OCI-LY3 (cell line): ENCODE measurements around the gene NRG3.

Source experiments
- CTCF ChIP-seq: fragments of 200-600, 300-600 bp; sonication (generic); IDR thresholded peaks from 2 replicates; pipeline ENCODE4 v1.5.1; 2014; ENCODE audit warnings: antibody characterized with exemption, low read length, low read depth
- EZH2phosphoT487 ChIP-seq: fragments of 200-600 bp; shearing (Covaris generic); IDR thresholded peaks from 2 replicates; pipeline ENCODE4 v1.6.1; 2018; ENCODE audit warnings: antibody characterized with exemption, mixed run types, low read depth

DNA sequence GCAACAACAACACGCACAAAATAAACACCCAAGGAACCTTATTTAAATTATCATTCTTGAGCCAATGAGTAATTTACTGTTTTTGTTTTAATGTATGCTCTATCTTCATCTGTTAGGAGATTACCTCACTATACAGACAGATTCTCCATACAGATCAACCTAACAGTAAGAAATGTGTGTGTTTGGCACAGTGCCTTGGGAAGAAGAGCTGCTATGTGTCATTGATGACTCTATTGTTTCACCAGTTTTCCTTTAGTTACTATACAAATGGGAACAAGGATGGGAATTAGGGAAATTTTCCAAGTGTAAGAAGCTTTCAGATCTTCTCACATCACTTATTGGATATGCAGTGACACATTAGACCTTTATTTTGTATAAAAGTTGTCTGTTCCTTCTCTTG is 640.3 kb downstream of the NRG3 start:
- TF ChIP-seq EZH2phosphoT487 (no peak), CTCF (no peak)
